Stimulated activated CD4-positive, alpha-beta T cell treated with anti-CD3 and anti-CD28 coated beads, Interleukin-4, amount 100 ng/mL, for 48 hours (primary cell): ENCODE data around the gene TMX4.
A peak's percentile ranks its signal among the peaks of the same experiment; 100 is the strongest.
"Not testable (repeated sequence)": the region's sequence is repeated elsewhere in the genome, so short reads cannot be mapped to it uniquely, and the experiment has no call there.

Experiments
- DNase-seq, 2 donors: peaks; one replicate each; pipeline ENCODE4 v3.0.0-alpha.2; 2020; ENCODE audit warnings: low read depth in 2 of 2

The TMX4 gene

GRCh38 chr20:8019246-8019997 is at the start of gene TMX4:
Gene TMX4, minus strand, starts transcription at chr20:8019761. Its CDS starts 148 bp downstream, at chr20:8019613.
- peak; percentile 87 to 92 for DNase-seq

- DNase-seq, result no peak
Observed at GRCh38 chr20:8067082-8067481, 47.5 kb upstream of the TMX4 start.

GRCh38 chr20:8066662-8067061 is 47.1 kb upstream of the TMX4 start:
- no peak for DNase-seq

GRCh38 chr20:8065691-8066090 is 46.1 kb upstream of the TMX4 start:
- DNase-seq, result no peak

GRCh38 chr20:8062756-8063155 is 43.2 kb upstream of the TMX4 start:
- no peak for DNase-seq

GRCh38 chr20:8061861-8062518 is 42.4 kb upstream of the TMX4 start:
- DNase-seq, result no peak

GRCh38 chr20:8060977-8061376 is 41.4 kb upstream of the TMX4 start:
- no peak for DNase-seq

- no peak for DNase-seq
Observed at GRCh38 chr20:8057871-8058270, 38.3 kb upstream of the TMX4 start.

GRCh38 chr20:8055096-8055495 is 35.5 kb upstream of the TMX4 start:
- no peak for DNase-seq

- no peak for DNase-seq
Observed at GRCh38 chr20:8050157-8050837, 30.7 kb upstream of the TMX4 start.

- no peak for DNase-seq
Observed at GRCh38 chr20:8049310-8049709, 29.7 kb upstream of the TMX4 start.

- no peak for DNase-seq
Observed at GRCh38 chr20:8045946-8046345, 26.4 kb upstream of the TMX4 start.

- DNase-seq, result no peak
Observed at GRCh38 chr20:8043687-8044282, 24.2 kb upstream of the TMX4 start.

- no peak for DNase-seq
Observed at GRCh38 chr20:8039042-8039441, 19.5 kb upstream of the TMX4 start.

- DNase-seq, result no peak
Observed at GRCh38 chr20:8036771-8037170, 17.2 kb upstream of the TMX4 start.

GRCh38 chr20:8033151-8033841 is 13.7 kb upstream of the TMX4 start:
- no peak for DNase-seq

GRCh38 chr20:8032499-8032898 is 12.9 kb upstream of the TMX4 start:
- no peak for DNase-seq

GRCh38 chr20:8031539-8031938 is 12.0 kb upstream of the TMX4 start:
- DNase-seq, result not testable (repeated sequence)

- no peak for DNase-seq
Observed at GRCh38 chr20:8021541-8022269, 2.1 kb upstream of the TMX4 start.

- DNase-seq, result no peak
Observed at GRCh38 chr20:8020314-8021079, 936 bp upstream of the TMX4 start.

GRCh38 chr20:8019998-8020247 is 362 bp upstream of the TMX4 start:
- DNase-seq, result no peak
